ENCODE results near the gene CNIH2. TPM values are rescaled to one million over a fixed set of nuclear protein-coding genes. Genes with fewer than 3 reads are reported as not detected.

Gene CNIH2
- total and polyA plus RNA-seq, 2 donors (not counting 1 experiment from before 2014, with no cell fraction given): 0.17 to 0.57 TPM

GRCh38 chr11:66286699-66287098 lies 8.7 kb downstream of the CNIH2 start:
- no peak for TF ChIP-seq EZH2 (IDR thresholded peaks at IDR 0.05; ENCODE audit: low read length, missing control alignments)
- no peak for TF ChIP-seq CTCF (conservative IDR thresholded peaks at IDR 0.05 in 1 of 2, IDR thresholded peaks at IDR 0.05 in 1 of 2; ENCODE audit: low read depth in 1 of 2, low read length in 2 of 2)
- no peak for DNase-seq (ENCODE audit: low read depth in 2 of 2)
- Histone ChIP-seq H2AFZ (ENCODE audit: low read length) (no peak overlapping the region), H3K4me3 (replicated peaks in 1 of 4; ENCODE audit: control extremely low read depth in 1 of 4, insufficient read depth in 1 of 4, low read depth in 3 of 4, low read length in 4 of 4) (no peak overlapping the region), H3K9me3 (ENCODE audit: control insufficient read depth, insufficient read depth, low read depth, low read length) (no peaks in the 10 kb centered on the region), H4K20me1 (ENCODE audit: control insufficient read depth, extremely low read depth, insufficient read depth, low read length) (no peaks in the 10 kb centered on the region), H3K79me2 (ENCODE audit: control insufficient read depth, insufficient read depth, low read length) (peaks cover 25% of the 10 kb centered on the region), H3K9ac (ENCODE audit: insufficient read depth, low read length) (no peak overlapping the region), H3K27me3 (ENCODE audit: control insufficient read depth, insufficient read depth, low read length) (peaks cover 9% of the 10 kb centered on the region), H3K4me1 (ENCODE audit: control insufficient read depth, extremely low read depth, insufficient read depth, low read length) (peaks cover 10% of the 10 kb centered on the region), H3K4me2 (ENCODE audit: extremely low read depth, insufficient read depth, low read length) (no peak overlapping the region), H3K27ac (ENCODE audit: insufficient read depth, low read length) (no peak overlapping the region), H3K36me3 (ENCODE audit: control insufficient read depth, insufficient read depth, low read length) (peaks cover 13% of the 10 kb centered on the region)

GRCh38 chr11:66287211-66287888 lies 9.4 kb downstream of the CNIH2 start:
- Histone ChIP-seq H3K4me3 (replicated peaks in 1 of 4; ENCODE audit: control extremely low read depth in 1 of 4, insufficient read depth in 1 of 4, low read depth in 3 of 4, low read length in 4 of 4) (peak overlapping the region in 2 of 4 experiments; percentile 76 to 97), H3K4me1 (ENCODE audit: control insufficient read depth, extremely low read depth, insufficient read depth, low read length) (peaks cover 8% of the 10 kb centered on the region), H3K27ac (ENCODE audit: insufficient read depth, low read length) (peak overlapping the region; percentile 95), H3K79me2 (ENCODE audit: control insufficient read depth, insufficient read depth, low read length) (peaks cover 25% of the 10 kb centered on the region), H3K9me3 (ENCODE audit: control insufficient read depth, insufficient read depth, low read depth, low read length) (no peaks in the 10 kb centered on the region), H4K20me1 (ENCODE audit: control insufficient read depth, extremely low read depth, insufficient read depth, low read length) (no peaks in the 10 kb centered on the region), H3K4me2 (ENCODE audit: extremely low read depth, insufficient read depth, low read length) (peak overlapping the region; percentile 91), H3K9ac (ENCODE audit: insufficient read depth, low read length) (no peak overlapping the region), H3K36me3 (ENCODE audit: control insufficient read depth, insufficient read depth, low read length) (peaks cover 13% of the 10 kb centered on the region), H3K27me3 (ENCODE audit: control insufficient read depth, insufficient read depth, low read length) (peaks cover 13% of the 10 kb centered on the region), H2AFZ (ENCODE audit: low read length) (no peak overlapping the region)
- no peak for TF ChIP-seq EZH2 (IDR thresholded peaks at IDR 0.05; ENCODE audit: low read length, missing control alignments)
- no peak for TF ChIP-seq CTCF (conservative IDR thresholded peaks at IDR 0.05 in 1 of 2, IDR thresholded peaks at IDR 0.05 in 1 of 2; ENCODE audit: low read depth in 1 of 2, low read length in 2 of 2)
- DNase-seq (ENCODE audit: low read depth in 2 of 2): no peak

- Histone ChIP-seq H3K9me3 (ENCODE audit: control insufficient read depth, insufficient read depth, low read depth, low read length) (no peaks in the 10 kb centered on the region), H4K20me1 (ENCODE audit: control insufficient read depth, extremely low read depth, insufficient read depth, low read length) (no peaks in the 10 kb centered on the region), H3K27me3 (ENCODE audit: control insufficient read depth, insufficient read depth, low read length) (peaks cover 20% of the 10 kb centered on the region), H3K4me3 (replicated peaks in 1 of 4; ENCODE audit: control extremely low read depth in 1 of 4, insufficient read depth in 1 of 4, low read depth in 3 of 4, low read length in 4 of 4) (peak overlapping the region; percentile 76 to 97 (median 94)), H3K4me1 (ENCODE audit: control insufficient read depth, extremely low read depth, insufficient read depth, low read length) (peaks cover 8% of the 10 kb centered on the region), H3K27ac (ENCODE audit: insufficient read depth, low read length) (peak overlapping the region; percentile 95), H3K4me2 (ENCODE audit: extremely low read depth, insufficient read depth, low read length) (peak overlapping the region; percentile 91), H3K79me2 (ENCODE audit: control insufficient read depth, insufficient read depth, low read length) (peaks cover 25% of the 10 kb centered on the region), H2AFZ (ENCODE audit: low read length) (no peak overlapping the region), H3K9ac (ENCODE audit: insufficient read depth, low read length) (peak overlapping the region; percentile 98), H3K36me3 (ENCODE audit: control insufficient read depth, insufficient read depth, low read length) (peaks cover 13% of the 10 kb centered on the region)
- DNase-seq (ENCODE audit: low read depth in 2 of 2): no peak
- TF ChIP-seq CTCF (conservative IDR thresholded peaks at IDR 0.05 in 1 of 2, IDR thresholded peaks at IDR 0.05 in 1 of 2; ENCODE audit: low read depth in 1 of 2, low read length in 2 of 2): no peak
- TF ChIP-seq EZH2 (IDR thresholded peaks at IDR 0.05; ENCODE audit: low read length, missing control alignments): no peak
Measured at GRCh38 chr11:66287889-66288670, 10.1 kb downstream of the CNIH2 start.

All from fibroblast of lung (primary cell).